ENCODE measurements around the gene TIMP2. TPM values are rescaled to one million over a fixed set of nuclear protein-coding genes. Genes with fewer than 3 reads are reported as not detected.

The TIMP2 gene
- total and polyA plus RNA-seq, 2 of the 13 experiments (the other 11 are each of a cell fraction or from before 2014, with no cell fraction given): 3.8 to 8.5 TPM

GRCh38 chr17:78969865-78970264, 44.7 kb upstream of the TIMP2 start (continued):
- no peak for TF ChIP-seq SOX5 (CRISPR knock-in tag; IDR thresholded peaks at IDR 0.05; ENCODE audit: borderline replicate concordance)

- intact Hi-C loops (cut with micrococcal nuclease; ENCODE audit: unreplicated experiment): no loop called here
- WGBS (ENCODE audit: low lambda C conversion rate): 93% methylated on average over 15 of the region's 21 CpGs
- TF ChIP-seq POLR2AphosphoS2 (IDR thresholded peaks at IDR 0.05; ENCODE audit: low read depth, low read length): no peak
- TF ChIP-seq HNRNPLL (IDR thresholded peaks at IDR 0.05; ENCODE audit: low read depth, low read length, poor library complexity, severe bottlenecking): no peak
- TF ChIP-seq ZC3H13 (CRISPR knock-in tag; IDR thresholded peaks at IDR 0.05): 0 out of 2 replicates have a peak, but pooled peaks have one; percentile 10
- TF ChIP-seq AGO2 (optimal IDR thresholded peaks at IDR 0.05; ENCODE audit: low read depth, low read length): peak; percentile 61
- TF ChIP-seq ZNF12 (CRISPR knock-in tag; IDR thresholded peaks at IDR 0.05): no peak
- Histone ChIP-seq H3K36me3 (replicated peaks in 1 of 2; ENCODE audit: control insufficient read depth in 1 of 2, insufficient read depth in 2 of 2, low read length in 2 of 2) (peaks cover 3 to 17% of the 10 kb centered on the region in 2 experiments; a peak in 4 of 5 replicates), H3K4me3 (replicated peaks in 1 of 3; ENCODE audit: insufficient read depth in 1 of 3, low read depth in 2 of 3, low read length in 3 of 3) (no peak overlapping the region), H3K27me3 (ENCODE audit: control insufficient read depth in 1 of 2, insufficient read depth in 2 of 2, low read length in 2 of 2) (no peaks in the 10 kb centered on the region), H4K20me1 (ENCODE audit: insufficient read depth, low read length) (peaks cover 5% of the 10 kb centered on the region; the same call in 1 of the 2 replicates), H3K79me2 (ENCODE audit: insufficient read depth, low read length) (peaks cover 3% of the 10 kb centered on the region), H3K4me1 (ENCODE audit: insufficient read depth, low read length) (peaks cover 43% of the 10 kb centered on the region), H2AFZ (ENCODE audit: low read length) (no peak overlapping the region), H3K27ac (ENCODE audit: extremely low read length, insufficient read depth, low read length) (no peak overlapping the region), H3K4me2 (ENCODE audit: low read depth, low read length) (no peak overlapping the region), H3K9me3 (ENCODE audit: low read length) (no peaks in the 10 kb centered on the region), H3K9ac (ENCODE audit: insufficient read depth, low read depth, low read length) (no peak overlapping the region)
- no TSS peak for BruUV-seq (replicated peaks)
- FAIRE-seq (no peak), DNase-seq (ENCODE audit: low spot score) (no peak), ATAC-seq (peak; percentile 2; the same call in 1 of the 3 replicates)
- in situ Hi-C loops (cut with HindIII; ENCODE audit: extremely low pct_ligation_motif_present, low pct_unique_long_range_greater_than_20kb): no loop called here
- POLR2A ChIA-PET: interaction anchor here (1.0 to 4.6 kb wide), 2 partner anchors 11 to 102 kb away, joined by 3 to 32 read pairs; partner anchors contain the start of gene LGALS3BP
- CTCF ChIA-PET (ENCODE audit: low intra/inter-chr PET ratio, low total read pairs): no interaction called here
Measured at GRCh38 chr17:78967782-78968362, 42.7 kb upstream of the TIMP2 start.
